IPS DF 6.9 (cell line): ENCODE data around the gene PRKAG2.

Experiments used
- DNase-seq: peaks from one replicate; pipeline ENCODE4 v3.0.0-alpha.2; 2013; ENCODE audit warnings: low read depth, low spot score
- H3K27ac ChIP-seq: one replicate; pipeline ENCODE4 v1.5.1; 2013; ENCODE audit warnings: low read length, control low read depth
- H3K27me3 ChIP-seq: 2 replicates; pipeline ENCODE4 v1.6.1; 2013; ENCODE audit warnings: mild to moderate bottlenecking, low read length; ENCODE audit not compliant: control insufficient read depth, insufficient read depth
- H3K36me3 ChIP-seq: 2 replicates; pipeline ENCODE4 v1.6.1; 2013; ENCODE audit warnings: low read length; ENCODE audit not compliant: control insufficient read depth, insufficient read depth
- H3K4me1 ChIP-seq: 2 replicates; pipeline ENCODE4 v1.6.1; 2013; ENCODE audit warnings: low read length; ENCODE audit not compliant: control insufficient read depth, insufficient read depth
- H3K4me3 ChIP-seq: 2 replicates; pipeline ENCODE4 v1.5.1; 2013; ENCODE audit warnings: mild to moderate bottlenecking, low read length
- H3K9me3 ChIP-seq: 2 replicates; pipeline ENCODE4 v1.6.1; 2013; ENCODE audit warnings: low read length, inconsistent platforms; ENCODE audit not compliant: control insufficient read depth, insufficient read depth
- WGBS: extraction: QIAGEN DNeasy Blood & Tissue Kit; methylation state at CpG from one replicate; pipeline ENCODE4 v1.1.7; 2013; ENCODE audit warnings: mixed read lengths, missing lambda C conversion rate; ENCODE audit not compliant: insufficient read length, insufficient coverage; 5-methylcytosine and 5-hydroxymethylcytosine counted together

PRKAG2 gene

DNA sequence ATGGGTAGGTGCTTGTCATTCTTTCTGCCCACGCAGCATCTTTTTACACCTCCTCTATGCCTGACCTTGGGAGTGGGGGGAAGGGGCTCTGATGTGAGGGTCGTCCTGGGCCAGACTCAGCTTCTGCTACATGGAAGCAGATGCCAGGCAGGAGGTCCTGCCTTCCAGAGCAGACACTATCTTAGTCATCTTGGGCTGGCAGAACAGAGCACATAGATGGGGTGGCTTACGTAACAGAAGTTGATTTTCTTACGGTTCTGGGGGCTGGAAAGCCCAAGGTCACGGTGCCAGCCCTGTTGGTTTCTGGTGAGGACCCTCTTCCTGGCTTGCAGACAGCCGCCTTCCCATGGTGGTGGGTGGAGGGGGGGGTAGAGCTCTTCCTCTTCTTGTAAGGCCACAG is 159.0 kb downstream of the PRKAG2 start:
- no peak for DNase-seq
- no peaks in the 10 kb centered on the region for H3K9me3 ChIP-seq
- no peaks in the 10 kb centered on the region for H3K4me1 ChIP-seq
- no peak overlapping the region for H3K4me3 ChIP-seq
- H3K36me3 ChIP-seq = no peaks in the 10 kb centered on the region
- H3K27ac ChIP-seq = no peak overlapping the region
- WGBS = no CpG with 5 or more reads among the region's 6 CpGs
- H3K27me3 ChIP-seq = no peaks in the 10 kb centered on the region

DNA sequence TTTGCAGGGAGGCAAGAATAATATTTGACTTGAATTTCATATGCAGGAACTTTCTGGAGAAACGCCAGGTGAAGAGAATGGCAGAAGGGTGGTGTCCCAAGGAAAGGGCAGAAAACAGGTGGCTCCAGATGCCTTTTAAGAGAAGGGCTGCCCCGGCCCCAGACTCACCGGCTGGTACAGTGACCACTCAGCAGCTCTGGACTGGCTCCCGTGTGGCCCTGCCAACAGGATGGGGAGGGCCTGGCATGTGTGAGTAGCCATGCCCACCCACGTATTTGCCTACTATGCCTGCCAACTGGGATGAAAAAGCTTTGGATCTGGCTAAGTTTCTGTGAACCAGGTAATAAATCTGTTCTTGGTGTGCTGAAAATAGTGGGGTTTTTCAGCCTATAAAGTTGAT is 159.5 kb downstream of the PRKAG2 start:
- H3K27me3 ChIP-seq = no peaks in the 10 kb centered on the region
- H3K4me3 ChIP-seq = no peak overlapping the region
- no peaks in the 10 kb centered on the region for H3K36me3 ChIP-seq
- no peak for DNase-seq
- H3K27ac ChIP-seq = no peak overlapping the region
- no peaks in the 10 kb centered on the region for H3K4me1 ChIP-seq
- WGBS = no CpG with 5 or more reads among the region's 5 CpGs
- no peaks in the 10 kb centered on the region for H3K9me3 ChIP-seq

- no peaks in the 10 kb centered on the region for H3K36me3 ChIP-seq
- DNase-seq = no peak
- no peaks in the 10 kb centered on the region for H3K27me3 ChIP-seq
- H3K27ac ChIP-seq = no peak overlapping the region
- H3K4me1 ChIP-seq = no peaks in the 10 kb centered on the region
- H3K9me3 ChIP-seq = no peaks in the 10 kb centered on the region
- H3K4me3 ChIP-seq = no peak overlapping the region
- WGBS = no CpG with 5 or more reads among the region's 5 CpGs
These were observed 160.6 kb downstream of the PRKAG2 start for GRCh38 chr7:151716323-151716722.

DNA sequence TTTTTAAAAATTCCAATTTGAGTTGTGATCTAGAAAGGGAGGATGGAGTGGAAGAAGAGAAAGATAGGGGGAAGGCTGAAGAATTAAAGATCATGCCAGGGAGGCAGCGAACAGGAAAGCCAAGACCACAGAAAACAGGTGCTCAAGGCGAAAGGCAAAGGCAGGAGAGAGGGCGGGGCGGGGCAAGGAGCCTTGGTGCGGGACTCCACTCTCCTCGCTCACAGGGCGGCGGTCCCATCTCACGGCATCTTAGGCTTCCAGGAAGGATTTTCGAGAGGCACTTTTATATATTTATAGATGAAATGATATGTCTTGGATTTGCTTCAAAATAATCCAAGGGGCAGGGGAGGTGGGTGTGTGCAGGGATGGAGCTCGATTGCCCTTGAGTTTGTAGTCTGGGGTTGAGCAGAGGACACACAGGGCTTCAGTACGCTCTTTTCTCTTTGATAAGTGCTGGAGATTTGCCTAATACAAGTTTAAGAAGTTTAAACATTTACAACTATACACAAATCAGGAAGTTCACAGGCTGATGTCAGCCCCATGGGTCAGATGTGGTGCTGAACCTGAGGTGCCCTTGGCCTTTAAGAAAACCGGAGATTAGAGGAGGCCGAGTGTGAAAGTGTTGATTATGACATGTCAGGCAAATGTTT is 161.1 kb downstream of the PRKAG2 start:
- Histone ChIP-seq H3K9me3 (no peaks in the 10 kb centered on the region), H3K36me3 (no peaks in the 10 kb centered on the region)

DNA sequence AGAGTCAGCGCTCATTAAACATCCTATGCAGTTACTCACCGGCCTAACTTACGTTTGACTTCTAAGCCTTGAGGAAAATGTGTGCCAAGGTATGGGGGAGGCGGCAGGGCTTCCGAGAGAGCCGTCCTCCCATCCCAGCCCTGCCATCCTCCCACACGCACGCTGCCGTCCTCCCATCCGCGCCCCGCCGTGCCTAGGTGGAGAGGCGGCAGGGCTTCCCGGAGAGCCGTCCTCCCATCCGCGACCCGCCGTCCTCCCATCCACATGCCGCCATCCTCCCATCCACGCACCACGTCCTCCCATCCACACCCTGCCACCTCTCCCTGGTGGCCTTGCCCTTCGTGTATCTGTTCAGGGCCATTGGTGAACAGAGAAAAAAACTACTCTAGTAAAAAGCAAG is 162.7 kb downstream of the PRKAG2 start:
- no peak overlapping the region for H3K4me3 ChIP-seq
- H3K9me3 ChIP-seq = no peaks in the 10 kb centered on the region
- DNase-seq = no peak
- H3K27me3 ChIP-seq = no peaks in the 10 kb centered on the region
- H3K27ac ChIP-seq = no peak overlapping the region
- H3K4me1 ChIP-seq = no peaks in the 10 kb centered on the region
- WGBS = no CpG with 5 or more reads among the region's 24 CpGs
- H3K36me3 ChIP-seq = no peaks in the 10 kb centered on the region

More for the DNA sequence above, 161.1 kb downstream of the PRKAG2 start:
- no peaks in the 10 kb centered on the region for H3K4me1 ChIP-seq
- no CpG with 5 or more reads among the region's 14 CpGs for WGBS
- no peaks in the 10 kb centered on the region for H3K27me3 ChIP-seq
- no peak for DNase-seq
- H3K27ac ChIP-seq = no peak overlapping the region
- H3K4me3 ChIP-seq = no peak overlapping the region

GRCh38 chr7:151712810-151713125 is 164.1 kb downstream of the PRKAG2 start:
- Histone ChIP-seq H3K36me3 (no peaks in the 10 kb centered on the region), H3K27ac (no peak overlapping the region), H3K9me3 (no peaks in the 10 kb centered on the region), H3K27me3 (no peaks in the 10 kb centered on the region), H3K4me1 (no peaks in the 10 kb centered on the region), H3K4me3 (no peak overlapping the region)
- DNase-seq = no peak
- no CpG with 5 or more reads among the region's 7 CpGs for WGBS

GRCh38 chr7:151711906-151712809 is 164.8 kb downstream of the PRKAG2 start:
- Histone ChIP-seq H3K36me3 (no peaks in the 10 kb centered on the region), H3K4me1 (no peaks in the 10 kb centered on the region), H3K27me3 (no peaks in the 10 kb centered on the region), H3K27ac (no peak overlapping the region), H3K4me3 (no peak overlapping the region), H3K9me3 (no peaks in the 10 kb centered on the region)
- no CpG with 5 or more reads among the region's 25 CpGs for WGBS
- no peak for DNase-seq

GRCh38 chr7:151711435-151711872 is 165.5 kb downstream of the PRKAG2 start:
- no CpG with 5 or more reads among the region's 3 CpGs for WGBS
- H3K36me3 ChIP-seq = no peaks in the 10 kb centered on the region
- no peak for DNase-seq
- no peak overlapping the region for H3K27ac ChIP-seq
- H3K27me3 ChIP-seq = no peaks in the 10 kb centered on the region
- H3K9me3 ChIP-seq = no peaks in the 10 kb centered on the region
- no peak overlapping the region for H3K4me3 ChIP-seq
- H3K4me1 ChIP-seq = no peaks in the 10 kb centered on the region

- Histone ChIP-seq H3K36me3 (no peaks in the 10 kb centered on the region), H3K9me3 (no peaks in the 10 kb centered on the region), H3K4me1 (no peaks in the 10 kb centered on the region), H3K27ac (no peak overlapping the region), H3K27me3 (no peaks in the 10 kb centered on the region), H3K4me3 (no peak overlapping the region)
- no CpG with 5 or more reads among the region's 4 CpGs for WGBS
- DNase-seq = no peak
These were observed 166.1 kb downstream of the PRKAG2 start for GRCh38 chr7:151710646-151711434.

DNA sequence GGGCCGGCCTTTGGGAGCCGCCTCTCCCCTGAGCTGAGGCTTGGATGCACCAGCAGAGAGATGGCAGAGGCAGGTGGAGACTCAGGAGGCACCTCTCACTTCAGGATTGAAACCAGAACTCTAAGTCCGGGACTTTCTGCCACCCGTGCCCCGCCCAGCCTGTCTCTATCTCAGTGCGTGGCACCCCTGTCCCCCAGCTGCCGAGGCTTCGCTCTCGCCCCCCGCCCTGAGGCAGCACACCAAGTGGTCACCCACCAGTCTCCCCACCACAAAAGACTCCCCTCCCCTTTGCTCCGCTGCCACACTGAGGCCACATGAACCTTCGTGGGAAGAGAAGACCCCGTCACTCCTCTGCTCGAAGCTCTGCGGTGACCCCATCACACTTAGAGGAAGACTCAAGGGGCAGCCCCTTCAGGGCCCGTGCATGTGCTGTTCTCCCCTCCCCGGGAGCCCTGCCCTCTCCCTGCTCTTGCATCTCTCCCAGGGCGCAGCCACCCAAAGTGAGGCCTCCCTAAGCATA is 166.7 kb downstream of the PRKAG2 start:
- no CpG with 5 or more reads among the region's 18 CpGs for WGBS
- no peak overlapping the region for H3K4me3 ChIP-seq
- DNase-seq = no peak
- no peaks in the 10 kb centered on the region for H3K9me3 ChIP-seq
- H3K4me1 ChIP-seq = no peaks in the 10 kb centered on the region
- H3K36me3 ChIP-seq = no peaks in the 10 kb centered on the region
- no peak overlapping the region for H3K27ac ChIP-seq
- no peaks in the 10 kb centered on the region for H3K27me3 ChIP-seq
